GM12891 (cell line): ENCODE measurements around the gene PIK3R3.
"Not testable (repeated sequence)": the region's sequence is repeated elsewhere in the genome, so short reads cannot be mapped to it uniquely, and the experiment has no call there.

Experiments
- PAX5 ChIP-seq: IDR thresholded peaks from 2 replicates; pipeline ENCODE4 v1.6.1; 2011; ENCODE audit warnings: low read length, moderate library complexity, mild to moderate bottlenecking; ENCODE audit not compliant: insufficient read depth, severe bottlenecking
- POLR2A ChIP-seq: IDR thresholded peaks from 2 replicates; pipeline ENCODE4 v1.6.1; 2011; ENCODE audit warnings: low read depth, low read length, control low read depth
- POLR2AphosphoS5 ChIP-seq: IDR thresholded peaks from 2 replicates; pipeline ENCODE4 v1.6.1; 2011; ENCODE audit warnings: low read depth, low read length, control low read depth
- TAF1 ChIP-seq: IDR thresholded peaks from 2 replicates; pipeline ENCODE4 v1.6.1; 2011; ENCODE audit warnings: low read depth, low read length, control low read depth

- not testable (repeated sequence) for TF ChIP-seq POLR2AphosphoS5, POLR2A, TAF1, PAX5
These were observed 37.3 kb downstream of the PIK3R3 start for GRCh38 chr1:46095110-46095509.
